ENCODE data around the gene CTNNA3. TPM values are rescaled to one million over a fixed set of nuclear protein-coding genes. Genes with fewer than 3 reads are reported as not detected.

Gene CTNNA3
- total and polyA plus RNA-seq, 2 of the 4 experiments (the other 2 are of a cell fraction) = 0.19 to 0.90 TPM

- H3K36me3 ChIP-seq (ENCODE audit: control insufficient read depth, insufficient read depth, low read length) = no peaks in the 10 kb centered on the region
- no peak overlapping the region for H2BK120ac ChIP-seq (ENCODE audit: low read depth, low read length)
- POLR2A ChIA-PET (ENCODE audit: unreplicated experiment) = no interaction called here
- no peak overlapping the region for H2BK20ac ChIP-seq (ENCODE audit: low read depth, low read length)
- no peak overlapping the region for H2AK5ac ChIP-seq (ENCODE audit: low read depth, low read length)
- H3K9ac ChIP-seq (ENCODE audit: low read depth, low read length) = no peak overlapping the region
- H3K4me3 ChIP-seq (ENCODE audit: insufficient read depth, low read depth, low read length) = no peak overlapping the region
- H4K91ac ChIP-seq (ENCODE audit: insufficient read depth, low read depth, low read length) = no peak overlapping the region
- in situ Hi-C loops (cut with MboI; ENCODE audit: low sequenced_read_pairs) = no loop called here
- no TSS peak for BruUV-seq (replicated peaks)
- H3K18ac ChIP-seq (ENCODE audit: low read depth, low read length) = no peak overlapping the region
- dilution Hi-C loops (cut with HindIII; ENCODE audit: low sequenced_read_pairs, unreplicated experiment) = no loop called here
- no peak overlapping the region for H4K5ac ChIP-seq (ENCODE audit: low read depth, low read length)
- H3K4me2 ChIP-seq (ENCODE audit: low read depth, low read length) = no peak overlapping the region
- no peaks in the 10 kb centered on the region for H4K20me1 ChIP-seq (ENCODE audit: insufficient read depth, low read length)
- H3K4ac ChIP-seq (ENCODE audit: low read depth, low read length) = no peak overlapping the region
- no peaks in the 10 kb centered on the region for H3K79me1 ChIP-seq (ENCODE audit: low read depth in 1 of 2, low read length in 2 of 2)
- TF ChIP-seq ELK1 (IDR thresholded peaks at IDR 0.05; ENCODE audit: borderline replicate concordance, low read depth, low read length) (no peak), FOS (IDR thresholded peaks at IDR 0.05; ENCODE audit: low read depth, low read length) (no peak), MAFK (IDR thresholded peaks at IDR 0.05; ENCODE audit: low read depth, low read length) (no peak), POLR2A (IDR thresholded peaks at IDR 0.05; ENCODE audit: low read depth, low read length) (no peak), USF2 (IDR thresholded peaks at IDR 0.05; ENCODE audit: low read depth, low read length) (no peak), RCOR1 (IDR thresholded peaks at IDR 0.05; ENCODE audit: insufficient replicate concordance, low read length) (no peak), RAD21 (IDR thresholded peaks at IDR 0.05; ENCODE audit: low read length) (no peak), CHD1 (IDR thresholded peaks at IDR 0.05; ENCODE audit: low read depth, low read length) (no peak), MXI1 (IDR thresholded peaks at IDR 0.05; ENCODE audit: borderline replicate concordance, low read depth, low read length) (no peak), RFX5 (IDR thresholded peaks at IDR 0.05; ENCODE audit: low read depth, low read length) (no peak), SMC3 (IDR thresholded peaks at IDR 0.05; ENCODE audit: low read depth, low read length) (no peak)
- no peaks in the 10 kb centered on the region for H3K9me3 ChIP-seq (ENCODE audit: control insufficient read depth, insufficient read depth, low read length)
- H3K27me3 ChIP-seq (ENCODE audit: control insufficient read depth, insufficient read depth, low read length) = no peaks in the 10 kb centered on the region
- H3K9me1 ChIP-seq (ENCODE audit: insufficient read depth, low read length) = no peaks in the 10 kb centered on the region
- no peak overlapping the region for H3K14ac ChIP-seq (replicated peaks; ENCODE audit: low read depth, low read length)
- H3K4me1 ChIP-seq (ENCODE audit: control insufficient read depth, insufficient read depth, low read length) = no peaks in the 10 kb centered on the region
- H2AFZ ChIP-seq (replicated peaks; ENCODE audit: low read length, poor library complexity) = no peak overlapping the region
- H3K27ac ChIP-seq (ENCODE audit: insufficient read depth, low read length) = no peak overlapping the region
- H2BK5ac ChIP-seq (ENCODE audit: low read depth, low read length, poor library complexity, severe bottlenecking) = no peak overlapping the region
- H2AK9ac ChIP-seq (replicated peaks; ENCODE audit: low read depth, low read length, poor library complexity) = no peak overlapping the region
- no peak for ATAC-seq (ENCODE audit: low read depth)
- H3K56ac ChIP-seq (ENCODE audit: extremely low read depth, insufficient read depth, low read length) = no peak overlapping the region
- no CpG with 5 or more reads among the region's 1 CpG for WGBS, 2 experiments (ENCODE audit: extremely low coverage in 2 of 2, insufficient read length in 1 of 2)
- no peak for DNase-seq
- H4K8ac ChIP-seq (ENCODE audit: low read depth in 2 of 2, low read length in 2 of 2) = no peak overlapping the region
- intact Hi-C loops (cut with micrococcal nuclease) = no loop called here
- no peak overlapping the region for H2BK15ac ChIP-seq (ENCODE audit: low read depth, low read length)
- CTCF ChIA-PET = interaction anchor here (0.8 kb wide), 1 partner anchor 39 kb away, joined by 3 read pairs; no protein-coding TSS in a partner anchor
- H3K23ac ChIP-seq (ENCODE audit: low read depth, low read length) = no peak overlapping the region
Observed at GRCh38 chr10:66843396-66843795, 852.6 kb downstream of the CTNNA3 start.
